ENCODE measurements around the gene MRGPRD.

GRCh38 chr11:69010964-69011623 lies 30.3 kb upstream of the MRGPRD start:
- TF ChIP-seq CTCF (IDR thresholded peaks at IDR 0.05), result no peak
- TF ChIP-seq POLR2A (IDR thresholded peaks at IDR 0.05), result no peak
